Ascending aorta (tissue), 2 donors: ENCODE measurements around the gene CEP170B. TPM values are rescaled to one million over a fixed set of nuclear protein-coding genes. Genes with fewer than 3 reads are reported as not detected.
"Not testable (repeated sequence)": the region's sequence is repeated elsewhere in the genome, so short reads cannot be mapped to it uniquely, and the experiment has no call there.

Source experiments
- DNase-seq, 2 donors: peaks; one replicate each; pipeline ENCODE4 v3.0.0-alpha.2; 2019; ENCODE audit warnings: low spot score in 2 of 2
- H3K27ac ChIP-seq, 2 donors: fragments of 200-600 bp; sonication (generic); one replicate each; pipeline ENCODE4 v1.5.1; 2016 to 2017; ENCODE audit warnings: mild to moderate bottlenecking in 1 of 2
- H3K27me3 ChIP-seq: fragments of 200-600 bp; sonication (generic); one replicate; pipeline ENCODE4 v1.5.1; 2017
- H3K36me3 ChIP-seq, 2 donors: fragments of 200-600 bp; sonication (generic); one replicate each; pipeline ENCODE4 v1.5.1; 2016
- H3K4me1 ChIP-seq, 2 donors: fragments of 200-600 bp; sonication (generic); one replicate each; pipeline ENCODE4 v1.5.1; 2016 to 2017; ENCODE audit warnings: mild to moderate bottlenecking in 1 of 2
- H3K4me3 ChIP-seq, 2 donors: fragments of 200-600 bp; sonication (generic); one replicate each; pipeline ENCODE4 v1.5.1; 2016 to 2017; ENCODE audit warnings: mild to moderate bottlenecking in 1 of 2
- H3K9me3 ChIP-seq, 2 donors: fragments of 200-600 bp; sonication (generic); one replicate each; pipeline ENCODE4 v1.5.1; 2016
- intact Hi-C: fragments of 100-400 bp; cut with DNase I; formaldehyde crosslinking; loops from one replicate; pipeline ENCODE4 v1.15.1; 2023
- total RNA-seq: library from RNA; depleted of rRNA; stranded (reverse); fragments of >200 nt; gene quantifications from one replicate; pipeline ENCODE4 v1.1.0, GENCODE V29; 2016
- TF ChIP-seq, protein P1 (sequence below), 3 experiments: fragments of 200-600 bp in 2 of 3; fragments of 450-650 bp in 1 of 3; sonication (generic) in 2 of 3; IDR thresholded peaks; one replicate each; pipeline ENCODE4 v1.5.1; 2016 to 2019; ENCODE audit warnings: antibody characterized with exemption in 3 of 3, mild to moderate bottlenecking in 1 of 3, moderate library complexity in 1 of 3

The CEP170B gene
- total RNA-seq, 1 donor from 2014 or later = 39.1 TPM

DNA sequence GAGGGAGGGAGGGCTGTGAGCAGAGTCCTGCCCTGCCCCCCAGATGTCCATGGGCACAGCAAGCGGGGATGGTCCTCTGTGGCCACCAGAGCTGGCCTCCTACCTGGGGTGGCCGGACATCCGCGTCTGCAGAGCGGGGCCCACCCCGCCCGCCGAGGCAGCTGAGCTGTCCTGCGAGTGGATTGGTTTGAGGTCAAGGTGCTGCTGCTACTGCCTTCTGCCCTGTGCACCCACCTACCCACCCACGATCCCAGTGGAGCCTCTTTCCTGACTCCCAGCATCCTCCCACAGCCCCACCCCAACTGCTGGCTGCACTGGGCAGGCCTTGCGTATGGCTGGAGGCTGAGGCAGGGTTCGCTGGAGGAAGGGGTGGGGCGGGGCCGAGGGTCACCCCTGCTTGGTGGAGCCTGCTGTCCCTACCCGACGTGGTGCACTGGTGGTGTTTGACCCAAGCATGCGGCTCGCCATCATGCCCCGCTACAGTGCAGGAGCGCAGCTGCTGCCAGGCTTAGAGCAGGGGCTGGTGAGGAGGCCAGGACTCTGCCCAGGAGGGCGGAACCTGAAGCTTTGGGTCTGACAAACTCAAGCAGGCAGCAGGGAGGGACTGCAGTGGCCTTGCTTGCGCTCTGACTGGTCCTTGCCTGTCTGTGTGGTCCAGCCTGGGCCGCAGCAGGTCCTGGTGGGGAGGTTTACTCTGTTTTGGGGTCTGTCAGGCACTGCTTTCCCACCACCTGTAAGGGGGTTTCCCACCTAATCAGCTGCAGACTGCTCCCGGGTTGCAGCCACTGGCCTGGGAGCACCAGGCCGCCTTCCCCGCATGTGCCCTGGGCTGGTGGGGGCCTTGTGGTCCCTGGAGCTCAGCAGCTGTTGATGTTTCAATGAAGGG is 23.7 kb downstream of the CEP170B start:
- Histone ChIP-seq H3K9me3 (no peaks in the 10 kb centered on the region), H3K27ac (no peak overlapping the region), H3K4me1 (no peaks in the 10 kb centered on the region), H3K27me3 (no peaks in the 10 kb centered on the region), H3K36me3 (peaks cover 45 to 47% of the 10 kb centered on the region in 2 donors), H3K4me3 (no peak overlapping the region)
- intact Hi-C loops = no loop called here
- TF ChIP-seq, protein P1, sequence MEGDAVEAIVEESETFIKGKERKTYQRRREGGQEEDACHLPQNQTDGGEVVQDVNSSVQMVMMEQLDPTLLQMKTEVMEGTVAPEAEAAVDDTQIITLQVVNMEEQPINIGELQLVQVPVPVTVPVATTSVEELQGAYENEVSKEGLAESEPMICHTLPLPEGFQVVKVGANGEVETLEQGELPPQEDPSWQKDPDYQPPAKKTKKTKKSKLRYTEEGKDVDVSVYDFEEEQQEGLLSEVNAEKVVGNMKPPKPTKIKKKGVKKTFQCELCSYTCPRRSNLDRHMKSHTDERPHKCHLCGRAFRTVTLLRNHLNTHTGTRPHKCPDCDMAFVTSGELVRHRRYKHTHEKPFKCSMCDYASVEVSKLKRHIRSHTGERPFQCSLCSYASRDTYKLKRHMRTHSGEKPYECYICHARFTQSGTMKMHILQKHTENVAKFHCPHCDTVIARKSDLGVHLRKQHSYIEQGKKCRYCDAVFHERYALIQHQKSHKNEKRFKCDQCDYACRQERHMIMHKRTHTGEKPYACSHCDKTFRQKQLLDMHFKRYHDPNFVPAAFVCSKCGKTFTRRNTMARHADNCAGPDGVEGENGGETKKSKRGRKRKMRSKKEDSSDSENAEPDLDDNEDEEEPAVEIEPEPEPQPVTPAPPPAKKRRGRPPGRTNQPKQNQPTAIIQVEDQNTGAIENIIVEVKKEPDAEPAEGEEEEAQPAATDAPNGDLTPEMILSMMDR (IDR thresholded peaks at IDR 0.05) = no peak
- DNase-seq = peak in 1 of 2 donors; percentile 62

DNA sequence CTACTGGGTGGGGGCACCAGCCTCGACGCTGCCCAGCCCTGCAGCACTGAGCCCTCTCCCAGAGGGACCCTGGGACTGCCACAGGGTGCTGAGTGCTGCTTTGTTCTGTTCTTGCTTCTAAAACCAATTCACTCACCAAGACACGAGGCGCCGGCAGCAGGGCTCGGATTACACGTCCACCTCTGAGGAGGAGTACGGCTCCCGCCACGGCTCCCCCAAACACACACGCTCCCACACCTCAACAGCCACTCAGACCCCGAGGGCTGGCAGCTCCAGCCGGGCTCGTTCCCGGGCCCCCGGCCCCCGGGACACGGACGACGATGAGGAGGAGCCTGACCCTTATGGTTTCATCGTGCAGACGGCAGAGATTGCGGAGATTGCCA is 24.3 kb downstream of the CEP170B start:
- TF ChIP-seq, protein P1 (IDR thresholded peaks at IDR 0.05) = no peak

DNA sequence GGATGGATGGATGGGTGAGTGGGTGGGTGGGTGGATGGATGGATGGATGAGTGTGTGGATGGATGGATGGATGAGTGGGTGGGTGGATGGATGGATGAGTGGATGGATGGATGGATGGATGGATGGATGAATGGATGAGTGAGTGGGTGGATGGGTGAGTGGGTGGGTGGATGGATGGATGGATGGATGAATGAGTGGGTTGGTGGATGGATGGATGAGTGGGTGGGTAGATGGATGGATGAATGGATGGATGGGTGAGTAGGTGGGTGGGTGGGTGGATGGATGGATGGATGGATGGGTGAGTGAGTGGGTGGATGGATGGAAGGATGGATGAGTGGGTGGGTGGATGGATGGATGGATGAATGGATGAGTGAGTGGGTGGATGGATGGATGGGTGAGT is 25.2 kb downstream of the CEP170B start:
- intact Hi-C loops, H3K27ac ChIP-seq, H3K4me3 ChIP-seq, DNase-seq, H3K9me3 ChIP-seq, H3K4me1 ChIP-seq, H3K27me3 ChIP-seq: not testable (repeated sequence)
- peaks cover 38 to 46% of the 10 kb centered on the region in 2 donors for H3K36me3 ChIP-seq

More for the DNA sequence above, 24.3 kb downstream of the CEP170B start:
- no peaks in the 10 kb centered on the region for H3K27me3 ChIP-seq
- H3K4me1 ChIP-seq = no peaks in the 10 kb centered on the region
- peaks cover 41 to 45% of the 10 kb centered on the region in 2 donors for H3K36me3 ChIP-seq
- no peak overlapping the region for H3K27ac ChIP-seq
- intact Hi-C loops = no loop called here
- no peaks in the 10 kb centered on the region for H3K9me3 ChIP-seq
- no peak overlapping the region for H3K4me3 ChIP-seq
- DNase-seq = peak in 1 of 2 donors; percentile 44

DNA sequence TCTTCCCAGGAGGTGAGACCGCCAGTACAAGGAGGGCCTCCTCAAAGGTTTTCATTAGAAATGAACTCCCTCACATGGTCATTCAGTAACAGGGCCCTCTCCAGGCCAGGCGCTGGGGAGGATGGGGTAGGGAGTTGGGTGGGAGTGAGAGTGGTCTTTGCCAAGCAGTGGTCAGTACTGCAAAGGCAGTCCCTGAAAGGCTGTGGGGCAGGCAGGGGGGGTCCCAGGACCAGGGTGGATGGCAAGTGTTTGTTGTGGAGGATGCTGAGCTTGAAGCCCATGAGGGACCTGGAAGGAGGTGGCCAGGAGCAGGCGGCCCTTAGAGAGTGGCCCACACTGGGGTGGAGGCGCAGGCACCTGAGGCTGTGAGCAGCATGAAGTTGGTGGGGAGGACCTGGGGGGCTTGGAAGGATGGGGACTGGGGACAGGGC is 26.1 kb downstream of the CEP170B start:
- intact Hi-C loops = no loop called here
- Histone ChIP-seq H3K4me1 (no peaks in the 10 kb centered on the region), H3K36me3 (peaks cover 30 to 37% of the 10 kb centered on the region in 2 donors), H3K27me3 (no peaks in the 10 kb centered on the region), H3K9me3 (no peaks in the 10 kb centered on the region), H3K27ac (no peak overlapping the region), H3K4me3 (no peak overlapping the region)
- TF ChIP-seq, protein P1 (IDR thresholded peaks at IDR 0.05) = no peak
- DNase-seq = peak in 1 of 2 donors; percentile 58

DNA sequence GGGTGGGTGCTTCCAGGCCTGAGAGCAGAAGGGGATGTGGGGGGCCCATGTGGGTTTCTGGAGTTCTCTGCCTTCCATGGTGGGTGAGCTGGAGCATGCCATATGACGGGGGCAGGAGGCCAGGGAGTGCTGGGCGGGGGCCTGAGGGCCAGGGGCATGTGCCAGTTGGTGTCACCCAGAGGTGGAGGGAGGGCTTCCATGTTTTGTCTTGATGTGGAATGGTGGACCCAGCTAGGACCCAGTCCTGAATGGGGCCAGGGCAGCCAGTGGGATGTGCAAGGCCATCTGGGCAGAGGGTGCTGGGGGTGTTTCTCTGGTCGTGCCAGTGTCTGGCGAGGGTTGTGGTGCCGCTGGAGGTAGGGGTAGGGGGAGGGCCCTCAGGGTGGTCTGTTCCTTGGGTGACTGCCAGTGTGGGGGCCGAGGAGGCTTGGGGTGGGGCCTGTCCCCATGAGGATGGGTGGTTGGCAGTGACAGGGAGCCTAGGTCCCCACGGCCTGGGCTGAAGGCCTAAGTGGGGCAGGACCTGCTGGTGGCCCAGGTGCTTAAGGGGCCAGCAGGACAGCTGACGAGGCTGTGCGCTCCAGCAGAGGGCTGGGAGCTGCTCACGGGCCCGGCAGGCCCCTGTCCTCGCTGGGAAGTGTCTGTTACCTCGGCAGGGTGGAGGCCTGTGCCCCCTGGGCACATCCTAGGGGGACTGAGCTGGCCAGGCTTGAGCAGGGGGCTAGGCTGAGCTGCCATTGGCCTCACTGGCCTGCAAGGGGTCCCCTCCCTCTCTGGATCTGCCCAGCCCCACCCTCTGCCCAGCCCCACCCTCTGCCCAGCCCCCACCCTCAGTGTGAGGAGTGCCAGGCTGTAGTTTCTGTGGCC is 26.8 kb downstream of the CEP170B start:
- TF ChIP-seq, protein P1 (IDR thresholded peaks at IDR 0.05) = no peak
- H3K36me3 ChIP-seq = peaks cover 22 to 29% of the 10 kb centered on the region in 2 donors
- H3K9me3 ChIP-seq = no peaks in the 10 kb centered on the region
- no peaks in the 10 kb centered on the region for H3K27me3 ChIP-seq
- H3K27ac ChIP-seq = no peak overlapping the region
- no peaks in the 10 kb centered on the region for H3K4me1 ChIP-seq
- intact Hi-C loops = no loop called here
- DNase-seq = peak in 1 of 2 donors; percentile 60
- H3K4me3 ChIP-seq = no peak overlapping the region
